SHP77 treated with DMSO at 0.1 percent for 48 hours (cell line): Measurements from ENCODE around the gene FSD1.
"Not testable (repeated sequence)": the region's sequence is repeated elsewhere in the genome, so short reads cannot be mapped to it uniquely, and the experiment has no call there.

Source experiments
- DNase-seq: peaks from one replicate; lab custom pipeline; 2025; lab: John Stamatoyannopoulos, UW

FSD1 gene

DNA sequence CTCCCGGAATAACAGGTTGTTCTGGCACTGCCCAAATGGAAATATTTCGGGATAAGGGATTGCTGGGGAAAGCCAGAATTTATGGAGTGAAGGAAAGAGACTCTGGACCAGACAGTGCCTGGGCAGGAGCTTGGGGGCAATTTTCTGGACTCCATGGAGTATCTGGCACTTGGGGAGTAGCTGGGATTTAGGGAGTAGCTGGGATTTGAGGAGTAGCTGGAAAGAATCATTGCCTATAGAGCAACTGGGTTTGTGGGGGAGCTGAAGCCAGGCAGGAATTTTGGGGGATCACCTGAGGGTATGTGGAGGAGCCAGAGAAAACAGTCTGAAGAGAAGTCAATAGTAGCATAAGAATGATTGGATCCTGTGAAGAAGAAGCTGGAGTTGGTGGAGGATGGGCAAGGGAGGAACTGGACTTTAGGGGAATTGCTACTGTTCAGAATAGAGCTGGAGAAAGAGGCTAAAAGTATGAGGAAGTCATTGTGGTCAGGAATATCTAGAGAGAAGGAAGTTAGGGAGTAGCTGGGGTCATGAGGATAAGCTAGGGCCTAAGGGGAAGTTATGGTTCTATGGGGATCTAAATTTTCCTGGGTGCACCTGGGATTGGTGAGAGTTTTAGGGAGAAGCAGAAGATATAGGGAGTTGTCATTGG lies 14.8 kb downstream of the FSD1 start:
- DNase-seq = no peak

DNA sequence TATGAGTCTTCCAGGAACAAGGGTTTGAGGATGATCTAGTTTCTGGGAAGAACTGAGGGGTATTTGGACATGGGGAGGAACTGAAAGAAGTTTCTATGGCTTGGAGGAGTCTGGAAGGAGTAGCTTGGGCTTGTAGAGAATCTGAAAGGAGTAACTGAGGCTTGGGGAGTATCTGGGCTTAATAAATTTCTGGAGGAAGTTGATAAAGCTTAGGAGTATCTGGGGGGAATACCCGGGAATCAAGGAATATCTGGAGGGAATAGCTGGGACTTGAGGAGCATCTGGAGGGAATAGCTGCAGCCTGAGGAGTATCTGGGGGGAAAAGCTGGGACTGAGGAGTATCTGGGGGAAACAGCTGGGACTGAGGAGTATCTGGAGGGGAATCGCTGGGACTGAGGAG lies 16.0 kb downstream of the FSD1 start:
- DNase-seq = no peak

DNA sequence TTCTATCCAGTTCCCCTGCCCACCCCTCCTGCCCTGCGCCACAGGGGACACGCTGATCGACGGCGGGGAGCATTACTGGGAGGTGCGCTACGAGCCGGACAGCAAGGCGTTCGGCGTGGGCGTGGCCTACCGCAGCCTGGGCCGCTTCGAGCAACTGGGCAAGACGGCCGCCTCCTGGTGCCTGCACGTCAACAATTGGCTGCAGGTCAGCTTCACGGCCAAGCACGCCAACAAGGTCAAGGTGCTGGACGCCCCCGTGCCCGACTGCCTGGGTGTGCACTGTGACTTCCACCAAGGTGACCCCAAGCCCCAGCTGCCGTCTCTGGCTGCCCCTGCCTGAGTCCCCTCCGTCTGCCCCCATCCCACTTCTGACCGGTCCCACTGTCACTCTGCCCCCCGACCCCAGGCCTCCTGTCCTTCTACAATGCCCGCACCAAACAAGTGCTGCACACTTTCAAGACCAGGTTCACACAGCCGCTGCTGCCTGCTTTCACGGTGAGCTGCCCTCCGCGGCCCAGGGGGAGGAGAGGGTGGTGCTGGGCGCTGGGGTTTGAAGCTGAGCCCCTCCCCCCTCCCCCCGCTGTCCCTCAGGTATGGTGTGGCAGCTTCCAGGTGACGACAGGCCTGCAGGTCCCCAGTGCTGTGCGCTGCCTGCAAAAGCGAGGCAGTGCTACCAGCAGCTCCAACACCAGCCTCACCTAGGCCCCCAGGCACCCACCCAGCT lies 18.7 kb downstream of the FSD1 start:
- no peak for DNase-seq

DNA sequence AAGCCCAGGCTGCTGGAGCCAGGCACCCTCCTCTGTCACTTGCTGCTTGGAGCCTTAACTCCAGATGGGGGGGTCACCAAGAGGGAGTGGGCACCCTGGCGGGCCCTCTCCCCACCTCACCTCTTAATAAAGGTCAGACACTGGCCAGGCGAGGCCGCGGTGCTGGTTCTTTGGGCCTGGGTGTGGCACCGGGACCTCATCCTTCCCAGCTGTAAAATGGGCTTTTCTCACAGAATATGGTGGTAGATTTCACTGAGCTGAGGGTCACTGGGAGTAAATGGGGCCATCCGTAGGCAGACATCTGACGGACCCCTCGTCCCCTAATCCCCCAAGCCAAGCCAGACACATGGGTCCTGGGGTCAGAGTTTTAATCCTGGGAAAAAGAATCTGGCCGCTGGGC lies 19.3 kb downstream of the FSD1 start:
- DNase-seq = no peak

DNA sequence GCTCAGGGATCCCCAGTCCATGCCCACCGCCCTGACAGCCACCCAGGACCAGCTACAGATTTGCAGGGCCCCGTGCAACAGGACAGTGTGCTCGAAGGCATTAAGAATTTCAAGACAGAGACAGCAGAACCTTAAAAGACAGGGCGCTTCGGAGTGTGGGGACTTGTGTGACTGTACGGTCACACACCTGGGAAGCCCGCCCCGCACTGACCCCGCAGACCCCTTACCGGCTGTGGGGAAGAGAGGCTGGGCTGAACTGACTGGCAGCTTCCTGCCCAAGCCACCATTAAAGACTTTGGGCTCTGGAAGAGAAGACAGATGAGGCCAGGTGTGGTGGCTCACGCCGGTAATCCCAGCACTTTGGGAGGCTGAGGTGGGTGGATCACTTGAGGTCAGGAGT lies 19.8 kb downstream of the FSD1 start:
- no peak for DNase-seq

DNA sequence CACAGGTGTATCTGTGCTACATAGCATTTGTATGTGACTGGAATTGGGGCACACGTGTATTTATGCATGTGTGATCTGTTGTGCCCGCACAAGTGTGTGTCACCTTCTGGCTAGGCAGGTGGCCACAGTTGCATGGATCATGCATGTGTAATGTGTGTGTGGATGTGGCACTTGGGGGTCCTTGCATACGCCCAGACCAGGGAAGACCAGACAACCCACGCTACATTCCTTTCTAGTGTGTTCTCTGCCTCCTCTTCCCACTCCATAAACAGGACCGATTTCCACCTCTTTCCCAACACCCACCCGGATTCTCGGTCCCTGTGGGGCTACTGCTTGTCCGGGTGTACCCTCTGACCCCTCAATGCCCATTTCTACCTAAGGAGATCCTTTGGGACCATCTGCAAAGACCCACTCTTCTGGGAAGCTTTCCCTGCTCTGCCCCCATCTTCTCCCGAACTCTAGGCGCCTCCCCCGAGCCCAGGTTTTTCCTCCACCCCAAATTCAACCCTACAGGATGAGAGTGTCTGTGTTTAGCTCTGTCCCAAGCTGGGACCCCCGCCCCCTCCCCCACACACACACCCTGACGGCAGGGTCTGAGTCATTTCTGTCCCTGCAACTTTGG lies 21.9 kb downstream of the FSD1 start:
- DNase-seq = no peak

DNA sequence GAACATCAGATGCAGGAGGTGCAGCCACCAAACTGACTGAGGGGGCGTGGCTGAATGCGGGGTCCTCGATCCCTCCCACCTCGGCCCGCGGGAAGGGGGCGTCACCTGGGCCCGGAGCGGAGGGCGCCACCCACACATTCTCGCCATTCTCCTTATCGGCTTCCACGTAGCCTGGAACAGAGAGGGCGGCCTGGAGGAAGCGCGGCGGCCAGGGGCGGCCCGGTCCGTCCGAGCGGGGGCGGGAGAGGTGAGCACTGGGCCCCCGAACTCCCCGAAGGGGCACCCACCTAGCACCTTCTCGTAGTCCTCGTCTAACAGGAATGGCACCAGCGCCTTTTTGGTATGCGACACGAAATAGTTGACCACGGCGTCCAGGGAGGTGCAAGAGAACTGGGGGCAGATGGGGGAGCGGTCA lies 22.4 kb downstream of the FSD1 start:
- DNase-seq = no peak

DNA sequence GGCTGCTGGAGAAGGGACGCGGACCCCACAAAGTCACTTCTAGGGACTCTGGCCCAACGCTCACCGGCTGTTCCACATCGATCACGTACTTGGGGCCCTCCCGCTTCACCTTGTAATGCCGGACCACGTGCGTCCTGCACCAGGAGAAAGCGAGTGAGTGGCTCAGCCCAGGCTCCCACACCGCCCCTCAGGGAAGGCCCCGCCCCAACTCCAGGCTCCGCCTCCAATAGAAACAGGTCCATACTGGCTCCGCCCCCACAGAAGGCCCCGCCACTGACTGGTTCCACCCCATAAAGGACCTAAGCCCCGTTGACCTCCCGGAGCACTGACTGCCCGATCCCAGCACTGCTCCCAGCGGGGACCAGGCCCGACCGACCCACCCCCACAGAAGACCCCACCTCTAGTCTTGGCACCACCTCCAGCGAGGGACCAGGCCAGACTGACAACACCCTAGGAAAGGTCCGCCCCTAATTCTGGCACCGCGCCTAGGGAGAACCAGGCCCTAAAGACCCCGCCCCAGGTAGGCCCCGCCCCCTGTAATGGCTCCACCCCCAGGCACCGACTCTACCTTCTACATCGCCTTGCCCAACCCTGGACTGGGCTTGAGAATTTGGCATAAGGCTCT lies 23.0 kb downstream of the FSD1 start:
- no peak for DNase-seq

DNA sequence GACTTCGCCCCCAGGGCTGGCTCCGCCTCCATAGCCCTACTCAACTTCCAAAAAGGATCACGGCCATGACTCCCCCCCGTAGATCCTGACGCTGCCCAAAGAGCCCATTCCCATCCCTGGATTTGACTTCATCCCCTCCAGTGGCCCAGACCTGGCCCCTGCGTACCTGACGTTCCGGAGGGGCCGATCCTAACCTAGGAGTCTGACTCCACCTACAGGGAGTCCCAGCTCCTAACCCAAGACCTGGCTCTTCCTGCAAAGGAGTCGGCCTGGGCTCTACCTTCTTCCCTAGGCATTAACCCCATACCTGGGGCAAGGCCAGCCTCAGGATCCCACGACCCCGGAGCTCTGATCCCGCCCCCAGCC lies 23.5 kb downstream of the FSD1 start:
- no peak for DNase-seq

DNA sequence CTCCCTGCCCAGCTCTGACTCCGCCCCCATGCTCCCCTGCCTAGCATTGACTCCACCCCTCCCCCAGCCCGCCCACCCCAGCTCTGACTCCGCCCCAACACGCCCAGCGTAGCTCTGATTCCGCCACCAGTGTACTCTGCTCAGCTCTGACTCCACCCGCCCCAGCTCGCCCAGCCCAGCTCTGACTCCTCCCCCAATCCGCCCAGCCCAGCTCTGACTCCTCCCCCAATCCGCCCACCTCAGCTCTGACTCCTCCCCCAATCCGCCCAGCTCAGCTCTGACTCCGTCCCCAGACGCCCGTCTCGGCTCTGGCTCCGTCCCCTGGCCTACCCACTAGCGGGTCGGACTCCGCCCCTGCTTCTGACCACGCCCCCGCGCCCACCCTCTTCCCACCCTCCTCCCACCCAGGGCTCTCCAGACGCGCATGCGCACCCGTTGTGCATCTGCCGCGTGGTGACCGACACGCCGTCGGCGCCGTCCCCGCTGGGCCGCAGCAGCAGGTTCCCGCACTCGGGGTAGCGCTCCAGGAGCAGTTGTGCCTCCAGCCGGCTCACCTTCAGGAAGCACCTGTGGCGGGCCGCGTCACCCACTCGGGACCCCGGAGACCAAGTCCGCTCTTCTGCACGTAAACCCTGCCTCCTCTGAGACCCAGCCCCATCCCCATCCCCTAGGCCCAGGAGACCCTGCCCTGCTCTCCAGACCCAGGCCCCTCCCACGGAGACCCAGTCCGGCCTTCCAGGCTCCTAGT lies 24.0 kb downstream of the FSD1 start:
- DNase-seq = no peak

DNA sequence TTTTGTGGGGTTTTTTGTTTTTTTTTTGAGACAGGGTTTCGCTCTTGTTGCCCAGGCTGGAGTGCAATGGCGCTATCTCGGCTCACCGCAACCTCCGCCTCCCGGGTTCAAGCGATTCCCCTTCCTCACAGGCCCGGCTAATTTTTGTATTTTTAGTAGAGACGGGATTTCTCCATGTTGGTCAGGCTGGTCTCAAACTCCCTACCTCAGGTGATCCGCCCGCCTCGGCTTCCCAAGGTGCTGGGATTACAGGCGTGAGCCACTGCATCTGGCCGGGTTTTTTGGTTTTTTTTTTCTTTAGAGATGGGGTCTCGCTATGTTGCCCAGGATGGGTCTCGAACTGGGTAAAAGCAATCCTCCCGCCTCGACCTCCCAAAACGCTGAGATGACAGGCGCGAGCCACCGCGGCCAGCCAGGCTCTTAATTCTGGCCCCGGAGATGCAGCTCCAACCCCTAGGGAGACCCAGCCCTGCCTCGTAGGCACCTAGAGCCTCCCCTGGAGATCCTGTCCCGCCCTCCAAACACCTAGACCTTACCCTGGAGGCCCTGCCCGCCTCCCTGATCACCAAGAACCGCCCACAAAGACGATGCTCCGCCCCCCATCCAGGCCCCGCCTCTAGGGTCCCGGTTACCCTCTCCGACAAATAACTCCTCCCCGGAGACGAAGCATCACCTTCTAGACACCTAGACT lies 24.7 kb downstream of the FSD1 start:
- not testable (repeated sequence) for DNase-seq

DNA sequence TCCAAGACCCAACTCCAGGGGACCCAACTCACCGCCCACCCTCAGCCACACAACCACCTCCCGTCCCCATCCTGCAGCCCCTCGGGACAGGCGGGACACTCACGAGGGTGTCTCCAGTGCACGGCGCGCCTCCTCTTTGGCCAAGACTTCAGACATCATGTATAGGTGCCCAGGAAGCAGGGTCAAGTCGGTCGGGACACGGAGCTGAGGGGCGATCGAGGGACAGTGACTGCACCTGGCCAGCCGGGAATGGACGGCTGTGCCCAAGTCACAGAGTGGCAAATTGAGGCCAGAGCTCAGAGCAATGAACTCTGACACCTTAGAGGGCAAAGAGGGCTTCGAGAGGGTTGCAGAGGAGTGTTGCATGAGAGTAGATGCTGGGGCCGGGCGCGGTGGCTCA lies 25.5 kb downstream of the FSD1 start:
- DNase-seq = no peak

DNA sequence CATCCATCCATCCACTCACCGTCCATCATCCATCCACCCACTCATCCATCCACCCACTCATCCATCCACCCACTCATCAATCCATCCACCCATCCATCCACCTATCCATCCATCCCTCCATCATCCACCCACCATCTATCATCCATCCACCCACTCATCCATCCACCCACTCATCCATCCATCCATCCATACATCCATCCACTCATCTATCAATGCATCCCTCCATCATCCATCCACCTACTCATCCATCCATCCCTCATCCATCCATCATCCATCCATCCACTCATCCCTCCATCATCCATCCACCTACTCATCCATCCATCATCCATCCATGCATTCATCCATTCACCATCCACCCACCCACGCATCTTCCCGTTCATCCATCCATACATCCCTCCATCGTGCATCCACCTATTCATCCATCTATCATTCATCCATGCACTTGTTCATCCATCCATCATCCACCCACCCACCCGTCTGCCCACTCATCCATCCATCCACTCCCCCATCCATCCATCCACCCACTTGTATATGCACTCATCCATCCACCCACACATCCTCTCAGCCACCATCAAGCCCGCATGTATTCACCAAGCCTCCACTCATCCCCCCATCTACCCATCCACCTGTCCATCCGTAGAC lies 30.7 kb downstream of the FSD1 start:
- no peak for DNase-seq

DNA sequence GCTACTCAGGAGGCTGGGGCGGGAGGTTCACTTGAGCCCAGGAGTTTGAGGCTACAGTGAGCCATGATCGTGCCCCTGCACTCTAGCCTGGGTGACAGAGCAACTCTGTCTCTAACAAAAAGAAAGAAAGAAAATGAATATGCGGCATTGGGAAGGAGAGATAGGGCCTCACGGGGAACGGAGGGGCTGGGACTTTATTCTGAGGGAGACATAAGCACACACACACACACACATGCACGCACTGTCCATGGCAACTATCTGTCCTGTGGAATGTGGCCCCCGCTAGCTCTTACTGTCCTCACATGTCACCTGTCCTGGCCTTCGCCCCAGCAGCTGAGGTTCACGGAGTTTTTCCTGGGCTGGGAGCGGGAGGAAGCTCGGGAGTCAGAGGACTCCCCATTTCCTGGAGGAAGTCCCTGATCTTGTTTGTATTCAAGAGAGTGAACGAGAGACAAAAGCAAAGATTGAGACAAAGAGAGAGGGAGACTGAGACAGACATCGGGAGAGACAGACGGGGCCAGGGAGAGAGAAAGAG lies 33.6 kb downstream of the FSD1 start:
- no peak for DNase-seq

DNA sequence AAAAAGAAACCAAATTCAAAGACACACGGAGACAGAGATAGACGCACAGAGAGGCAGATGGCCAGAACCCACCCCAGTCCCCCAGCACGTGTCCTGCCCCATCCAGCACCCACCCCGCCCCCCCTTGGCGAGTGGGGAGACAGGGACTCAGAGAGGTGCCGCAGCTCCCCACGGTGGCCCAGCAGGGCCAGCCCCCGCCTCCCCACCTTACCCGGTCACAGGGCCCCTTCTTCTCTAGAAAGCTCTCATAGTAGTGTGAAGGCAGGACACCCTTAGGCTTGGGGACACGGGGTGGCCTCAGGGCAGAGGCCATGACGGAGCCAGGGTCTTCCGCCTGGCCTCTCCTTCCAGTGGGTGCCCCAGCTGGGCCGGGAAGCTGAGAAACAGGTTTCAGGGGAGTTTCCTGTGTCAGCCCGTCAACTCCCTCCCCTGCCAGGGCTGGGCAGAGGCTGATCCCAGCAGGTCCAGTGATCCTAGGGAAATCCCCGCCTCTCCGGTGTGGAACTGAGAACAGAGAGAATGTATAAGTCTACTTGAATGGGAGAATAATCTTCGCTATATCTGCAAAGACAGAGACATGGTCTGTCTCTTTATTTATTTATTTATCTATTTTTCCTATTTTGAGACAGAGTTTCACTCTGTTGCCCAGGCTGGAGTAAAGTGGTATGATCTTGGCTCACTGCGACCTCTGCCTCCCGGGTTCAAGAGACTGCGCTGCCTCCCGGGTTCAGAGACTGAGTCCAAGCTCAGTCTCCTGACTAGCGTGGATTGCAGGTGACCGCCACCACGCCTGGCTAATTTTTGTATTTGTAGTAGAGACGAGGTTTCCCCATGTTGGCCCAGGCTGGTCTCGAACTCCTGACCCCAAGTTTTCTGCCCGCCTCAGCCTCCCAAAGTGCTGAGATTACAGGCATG lies 34.3 kb downstream of the FSD1 start, which contains the start of gene STAP2:
Gene STAP2, minus strand, starts transcription at position 387 of the 915 bp plus-strand sequence. Its CDS starts 74 bp downstream, at position 313.
- DNase-seq = no peak

DNA sequence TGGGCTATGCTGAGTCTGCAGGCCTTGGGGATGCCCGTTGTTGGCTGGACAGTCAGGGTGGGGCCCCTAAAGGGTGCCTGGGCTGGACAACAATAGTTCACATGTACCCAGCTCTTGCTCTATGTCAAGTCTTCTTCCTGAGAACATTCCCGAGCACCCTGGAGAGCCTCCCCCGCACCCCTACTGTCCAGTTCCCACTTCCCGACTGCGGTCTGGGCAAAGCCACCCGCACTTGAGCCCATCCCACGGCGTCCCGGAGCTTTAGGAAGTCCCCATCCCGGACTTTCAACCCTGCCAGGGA lies 37.9 kb downstream of the FSD1 start:
- no peak for DNase-seq

DNA sequence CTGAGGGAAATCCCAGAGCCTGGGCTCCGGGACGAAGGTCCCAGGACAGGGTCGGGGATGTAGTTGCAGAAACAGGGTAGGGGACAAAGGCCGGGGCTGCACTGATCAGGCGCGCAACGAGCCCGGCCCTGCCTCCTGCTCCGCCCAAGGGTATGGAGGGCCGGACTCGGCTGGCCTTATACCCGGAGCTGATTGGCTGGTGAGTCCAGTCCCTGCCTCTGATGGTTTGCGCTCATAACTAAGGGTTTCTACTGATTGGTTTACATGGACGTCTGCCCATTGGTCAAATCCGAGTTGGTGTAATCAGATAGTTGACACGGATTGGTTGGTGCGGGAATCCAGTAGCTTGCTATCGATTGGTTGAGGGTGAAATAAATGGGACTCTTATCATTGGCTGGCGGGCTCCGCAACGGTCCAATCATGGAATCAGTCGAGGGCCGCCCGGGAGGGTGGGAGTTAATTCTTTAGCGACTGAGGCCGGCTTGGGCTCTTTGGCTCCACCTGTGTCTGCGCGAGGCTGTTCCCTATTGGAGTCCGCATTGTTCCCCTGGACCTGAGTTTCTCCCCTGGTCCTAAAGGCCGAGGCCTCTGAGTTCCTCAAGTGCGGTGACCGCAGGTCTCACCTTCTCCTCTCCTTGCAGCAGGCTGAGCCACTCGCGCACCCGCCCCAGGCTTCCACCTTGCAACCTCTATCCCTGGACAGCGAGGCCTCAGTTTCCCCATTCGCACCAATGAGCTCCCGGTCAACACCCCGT lies 38.4 kb downstream of the FSD1 start:
- DNase-seq = peak; percentile 100

DNA sequence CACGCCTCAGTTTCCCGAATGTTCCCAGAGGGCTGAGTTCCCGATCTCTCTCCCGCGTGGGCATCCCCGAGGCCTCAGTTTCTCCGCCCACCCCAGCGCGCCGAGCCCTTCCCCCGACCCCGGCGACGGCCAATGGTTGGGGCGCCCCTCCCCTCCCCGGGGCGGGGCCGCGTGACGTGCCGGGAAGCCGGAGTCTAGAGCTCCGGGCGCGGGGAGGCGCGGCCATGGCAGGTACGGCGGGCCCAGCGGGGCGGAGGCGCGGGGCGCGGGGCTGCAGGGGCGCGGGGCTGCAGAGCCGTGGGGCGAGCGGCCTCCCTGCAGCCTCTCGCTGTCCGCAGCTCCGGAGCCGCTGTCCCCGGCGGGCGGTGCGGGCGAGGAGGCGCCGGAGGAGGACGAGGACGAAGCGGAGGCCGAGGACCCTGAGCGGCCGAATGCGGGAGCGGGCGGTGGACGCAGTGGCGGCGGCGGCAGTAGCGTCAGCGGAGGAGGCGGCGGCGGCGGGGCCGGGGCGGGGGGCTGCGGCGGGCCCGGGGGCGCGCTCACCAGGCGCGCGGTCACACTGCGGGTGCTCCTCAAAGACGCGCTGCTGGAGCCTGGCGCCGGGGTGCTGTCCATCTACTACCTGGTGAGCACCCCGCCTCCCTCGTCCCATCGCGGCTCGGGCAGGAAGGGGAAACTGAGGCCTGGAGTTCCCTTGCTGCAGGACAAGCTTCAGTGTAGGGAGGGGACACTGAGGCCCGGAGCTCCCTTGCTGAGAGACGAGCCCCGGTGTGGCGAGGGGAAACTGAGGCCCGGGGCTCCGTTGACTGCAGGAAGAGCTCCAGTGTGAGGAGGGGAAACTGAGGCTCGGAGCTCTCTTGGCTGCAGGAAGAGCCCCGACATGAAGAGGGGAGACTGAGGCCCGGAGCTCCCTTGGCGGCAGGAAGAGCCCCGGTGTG lies 39.2 kb downstream of the FSD1 start, which contains the start of gene MPND:
Gene MPND, plus strand, starts transcription at position 193 of the 938 bp plus-strand sequence. Its CDS starts 32 bp downstream, at position 225.
- DNase-seq = peak; percentile 66
